Endothelial cell of umbilical vein (primary cell): ENCODE measurements around the gene SLC10A1. TPM values are rescaled to one million over a fixed set of nuclear protein-coding genes. Genes with fewer than 3 reads are reported as not detected.

Source experiments
- BruUV-seq: library from RNA; stranded (reverse); fragments of 400-500 nt; replicated peaks from 2 replicates; lab custom pipeline; 2021; lab: Mats Ljungman, UMichigan
- CTCF ChIA-PET: fragments of 300-600, 350-600 bp; sonication (Branson Sonifier 250); formaldehyde crosslinking; loops from one replicate; lab custom pipeline; 2021; ENCODE audit warnings: antibody characterized with exemption, inconsistent platforms; lab: Charles Lee
- POLR2A ChIA-PET: fragments of 300-600, 350-600 bp; sonication (Branson Sonifier 250); formaldehyde crosslinking; loops from one replicate; lab custom pipeline; 2021; ENCODE audit warnings: antibody characterized with exemption, inconsistent platforms; lab: Charles Lee
- DNase-seq: peaks from one replicate; pipeline ENCODE4 v3.0.0-alpha.2; 2011; ENCODE audit warnings: low read depth, low spot score
- FAIRE-seq: peaks from 2 replicates; lab custom pipeline; 2011; peaks lifted over from hg19 to GRCh38; lab: Jason Lieb, UNC
- H2AFZ ChIP-seq: 2 replicates; pipeline ENCODE4 v1.6.0; 2012; ENCODE audit warnings: low read depth, low read length, control low read depth, inconsistent platforms
- H3K27ac ChIP-seq: 2 replicates; pipeline ENCODE4 v1.5.1; 2011; ENCODE audit warnings: low read depth, mild to moderate bottlenecking, control low read depth, low read length, moderate library complexity; ENCODE audit not compliant: insufficient read depth
- H3K27me3 ChIP-seq, 2 experiments: 2 replicates each; pipeline versions ENCODE4 v1.6.0 to v1.6.1; 2011; ENCODE audit warnings: low read length in 2 of 2, mixed read lengths in 1 of 2; ENCODE audit not compliant: control insufficient read depth in 2 of 2, insufficient read depth in 2 of 2
- H3K36me3 ChIP-seq, 2 experiments: 2 replicates in 1 of 2; 3 replicates in 1 of 2; pipeline ENCODE4 v1.5.1; 2011; ENCODE audit warnings: low read length in 2 of 2, mild to moderate bottlenecking in 1 of 2, moderate library complexity in 1 of 2; ENCODE audit not compliant: control insufficient read depth in 2 of 2, insufficient read depth in 2 of 2; ENCODE audit errors: extremely low read depth in 1 of 2
- H3K4me1 ChIP-seq: 3 replicates; pipeline ENCODE4 v1.5.1; 2011; ENCODE audit warnings: mild to moderate bottlenecking, low read length; ENCODE audit not compliant: control insufficient read depth, insufficient read depth; ENCODE audit errors: extremely low read depth
- H3K4me2 ChIP-seq: 2 replicates; pipeline ENCODE4 v1.6.1; 2011; ENCODE audit warnings: low read length, control low read depth, mixed read lengths; ENCODE audit not compliant: insufficient read depth
- H3K4me3 ChIP-seq, 3 experiments: fragments of 200-600 bp in 1 of 3; sonication (generic), shearing (Covaris generic) in 1 of 3; replicated peaks in 1 of 3; 2 replicates each; pipeline ENCODE4 v1.5.1; 2011 to 2016; ENCODE audit warnings: control low read depth in 3 of 3, low read length in 3 of 3, mild to moderate bottlenecking in 2 of 3, inconsistent platforms in 1 of 3, low read depth in 1 of 3, moderate library complexity in 1 of 3; ENCODE audit not compliant: insufficient read depth in 1 of 3
- H3K79me2 ChIP-seq: 2 replicates; pipeline ENCODE4 v1.6.0; 2012; ENCODE audit warnings: low read length, inconsistent platforms; ENCODE audit not compliant: control insufficient read depth, insufficient read depth
- H3K9ac ChIP-seq: replicated peaks from 2 replicates; pipeline ENCODE3; 2011; ENCODE audit warnings: low read length, control low read depth; ENCODE audit not compliant: insufficient read depth; ENCODE audit errors: extremely low read depth
- H3K9me1 ChIP-seq: replicated peaks from 3 replicates; pipeline ENCODE4 v1.6.0; 2011; ENCODE audit warnings: mild to moderate bottlenecking, low read length; ENCODE audit not compliant: control insufficient read depth, insufficient read depth; ENCODE audit errors: extremely low read depth
- H3K9me3 ChIP-seq: replicated peaks from 2 replicates; pipeline ENCODE4 v1.5.1; 2012; ENCODE audit warnings: low read length, inconsistent platforms; ENCODE audit not compliant: control insufficient read depth, insufficient read depth
- H4K20me1 ChIP-seq: replicated peaks from 2 replicates; pipeline ENCODE3; 2011; ENCODE audit warnings: mild to moderate bottlenecking, low read length; ENCODE audit not compliant: control insufficient read depth, insufficient read depth; ENCODE audit errors: extremely low read depth
- CTCF ChIP-seq, 2 donors: IDR thresholded peaks; 1 replicate in 1 of 2; 2 replicates in 1 of 2; pipeline ENCODE4 v1.5.1; 2011; ENCODE audit warnings: low read length in 2 of 2, mild to moderate bottlenecking in 2 of 2, moderate library complexity in 2 of 2, control low read depth in 1 of 2, inconsistent platforms in 1 of 2, low read depth in 1 of 2; ENCODE audit not compliant: insufficient read depth in 1 of 2; ENCODE audit errors: extremely low read depth in 1 of 2
- EZH2 ChIP-seq: IDR thresholded peaks from 2 replicates; pipeline ENCODE4 v1.6.1; 2012; ENCODE audit warnings: borderline replicate concordance, low read depth, mild to moderate bottlenecking, moderate library complexity, low read length, inconsistent platforms; ENCODE audit not compliant: severe bottlenecking
- FOS ChIP-seq: IDR thresholded peaks from 2 replicates; pipeline ENCODE4 v1.6.1; 2011; ENCODE audit warnings: mild to moderate bottlenecking, low read length, moderate library complexity, borderline replicate concordance; ENCODE audit not compliant: insufficient read depth
- GATA2 ChIP-seq: IDR thresholded peaks from 2 replicates; pipeline ENCODE4 v1.7.0; 2011; ENCODE audit warnings: low read depth, mild to moderate bottlenecking, moderate library complexity, mixed read lengths, low read length; ENCODE audit not compliant: insufficient read length, insufficient read depth
- JUN ChIP-seq: IDR thresholded peaks from 2 replicates; pipeline ENCODE4 v1.6.1; 2011; ENCODE audit warnings: borderline replicate concordance, low read depth; ENCODE audit not compliant: insufficient read length, insufficient read depth
- MAX ChIP-seq: IDR thresholded peaks from 2 replicates; pipeline ENCODE4 v1.6.1; 2011; ENCODE audit not compliant: insufficient read depth, insufficient read length
- MYC ChIP-seq: IDR thresholded peaks from one replicate; pipeline ENCODE4 v1.6.1; 2011; ENCODE audit warnings: mild to moderate bottlenecking, low read depth, low read length
- POLR2A ChIP-seq: IDR thresholded peaks from 2 replicates; pipeline ENCODE4 v1.6.1; 2012; ENCODE audit warnings: low read depth, mild to moderate bottlenecking, control low read depth, low read length
- POLR2AphosphoS5 ChIP-seq: IDR thresholded peaks from 2 replicates; pipeline ENCODE4 v1.6.1; 2012; ENCODE audit warnings: low read depth, mild to moderate bottlenecking, control low read depth, low read length, moderate library complexity; ENCODE audit not compliant: insufficient read depth
- dilution Hi-C: fragments of 300-500 bp; cut with MboI; formaldehyde crosslinking; loops from one replicate; pipeline ENCODE4 v1.15.0; 2019; ENCODE audit warnings: low sequenced_read_pairs; ENCODE audit not compliant: extremely low pct_ligation_motif_present
- intact Hi-C: fragments of 100-400 bp; cut with micrococcal nuclease; formaldehyde crosslinking; loops from one replicate; pipeline ENCODE4 v1.10.0; 2022
- polyA plus RNA-seq, 4 experiments: library from polyadenylated mRNA; depleted of rRNA in 3 of 4; stranded (reverse) in 3 of 4; unstranded in 1 of 4; fragments of >200 nt; gene quantifications; 2 replicates each; pipeline versions ENCODE4 v1.2.1 to v1.2.3, GENCODE V29; 2011 to 2012; ENCODE audit warnings: missing spikeins in 1 of 4
- total RNA-seq: library from RNA; stranded (reverse); gene quantifications from 2 replicates; pipeline ENCODE4 v1.2.3, GENCODE V29; 2021

The SLC10A1 gene
- total and polyA plus RNA-seq, 2 donors (not counting 3 experiments of a cell fraction or from before 2014, with no cell fraction given): not detected

GRCh38 chr14:69771136-69771535 lies 25.9 kb downstream of the SLC10A1 start:
- no peak overlapping the region for H3K9ac ChIP-seq
- H3K36me3 ChIP-seq: peaks cover 31 to 51% of the 10 kb centered on the region in 2 experiments
- no peak overlapping the region for H3K27ac ChIP-seq
- no peaks in the 10 kb centered on the region for H3K27me3 ChIP-seq
- TF ChIP-seq CTCF (IDR thresholded peaks at IDR 0.05; ENCODE audit: extremely low read depth in 1 of 2, insufficient read depth in 1 of 2, low read depth in 1 of 2, low read length in 2 of 2) (no peak), MYC (no peak), FOS (no peak), GATA2 (no peak), JUN (no peak)
- peaks cover 26% of the 10 kb centered on the region for H3K4me1 ChIP-seq
- dilution Hi-C loops (no loop called here), intact Hi-C loops (no loop called here)
- DNase-seq: no peak
- no peaks in the 10 kb centered on the region for H3K9me3 ChIP-seq
- H3K4me3 ChIP-seq: no peak overlapping the region
- CTCF ChIA-PET: interaction anchor here (0.9 to 1.0 kb wide), 2 partner anchors 11 to 40 kb away, joined by 3 to 4 read pairs; no protein-coding TSS in a partner anchor
- no peak overlapping the region for H2AFZ ChIP-seq
- H3K4me2 ChIP-seq: no peak overlapping the region
- H3K79me2 ChIP-seq: peaks cover 48% of the 10 kb centered on the region
- H3K9me1 ChIP-seq: no peaks in the 10 kb centered on the region
- FAIRE-seq: no peak
- POLR2A ChIA-PET: interaction anchor here (0.9 kb wide), 1 partner anchor 163 kb away, joined by 4 read pairs; no protein-coding TSS in a partner anchor
- no TSS peak for BruUV-seq
- H4K20me1 ChIP-seq: peaks cover 24% of the 10 kb centered on the region

GRCh38 chr14:69770559-69770958 lies 26.5 kb downstream of the SLC10A1 start:
- intact Hi-C loops: no loop called here
- H2AFZ ChIP-seq: no peak overlapping the region
- ChIA-PET CTCF (interaction anchor here (1.0 kb wide), 1 partner anchor 40 kb away, joined by 5 read pairs; no protein-coding TSS in a partner anchor), POLR2A (no interaction called here)
- peaks cover 28 to 46% of the 10 kb centered on the region in 2 experiments for H3K36me3 ChIP-seq
- peaks cover 20% of the 10 kb centered on the region for H4K20me1 ChIP-seq
- H3K9me1 ChIP-seq: no peaks in the 10 kb centered on the region
- BruUV-seq: no TSS peak
- H3K27me3 ChIP-seq: no peaks in the 10 kb centered on the region
- peaks cover 26% of the 10 kb centered on the region for H3K4me1 ChIP-seq
- dilution Hi-C loops: no loop called here
- no peak overlapping the region for H3K27ac ChIP-seq
- no peak overlapping the region for H3K4me3 ChIP-seq
- FAIRE-seq (peak; percentile 54), DNase-seq (no peak)
- H3K79me2 ChIP-seq: peaks cover 48% of the 10 kb centered on the region
- H3K4me2 ChIP-seq: no peak overlapping the region
- no peak overlapping the region for H3K9ac ChIP-seq
- no peak for TF ChIP-seq JUN
- TF ChIP-seq GATA2: no peak
- TF ChIP-seq EZH2: no peak
- no peak for TF ChIP-seq POLR2A
- TF ChIP-seq MAX: no peak
- TF ChIP-seq CTCF (IDR thresholded peaks at IDR 0.05; ENCODE audit: extremely low read depth in 1 of 2, insufficient read depth in 1 of 2, low read depth in 1 of 2, low read length in 2 of 2): no peak
- no peak for TF ChIP-seq POLR2AphosphoS5
- no peak for TF ChIP-seq MYC
- TF ChIP-seq FOS: no peak
- no peaks in the 10 kb centered on the region for H3K9me3 ChIP-seq
